H9 (cell line): Measurements from ENCODE around the gene CST5. TPM values are rescaled to one million over a fixed set of nuclear protein-coding genes. Genes with fewer than 3 reads are reported as not detected.

ENCODE experiments used
- DNase-seq: peaks from one replicate; pipeline ENCODE4 v3.0.0-alpha.2; 2017
- H2AFZ ChIP-seq: one replicate; pipeline ENCODE4 v1.6.1; 2013; ENCODE audit warnings: mild to moderate bottlenecking, low read length, control low read depth, moderate library complexity
- H2AK5ac ChIP-seq: 2 replicates; pipeline ENCODE4 v1.6.1; 2013; ENCODE audit warnings: low read length, control low read depth, mixed read lengths; ENCODE audit not compliant: insufficient read length
- H2BK120ac ChIP-seq: one replicate; pipeline ENCODE4 v1.6.1; 2013; ENCODE audit warnings: low read depth, mild to moderate bottlenecking, low read length, control low read depth, inconsistent platforms; ENCODE audit not compliant: poor library complexity, severe bottlenecking
- H2BK12ac ChIP-seq: 2 replicates; pipeline ENCODE4 v1.6.1; 2013; ENCODE audit warnings: low read length, control low read depth, mixed read lengths, low read depth; ENCODE audit not compliant: insufficient read length
- H2BK15ac ChIP-seq: 2 replicates; pipeline ENCODE4 v1.6.1; 2013; ENCODE audit warnings: low read depth, low read length, control low read depth
- H2BK20ac ChIP-seq: one replicate; pipeline ENCODE4 v1.6.1; 2013; ENCODE audit warnings: low read depth, mild to moderate bottlenecking, low read length, control low read depth, inconsistent platforms; ENCODE audit not compliant: poor library complexity, severe bottlenecking
- H2BK5ac ChIP-seq: 2 replicates; pipeline ENCODE4 v1.6.1; 2013; ENCODE audit warnings: low read length, control low read depth, mixed read lengths; ENCODE audit not compliant: insufficient read length
- H3K14ac ChIP-seq: 2 replicates; pipeline ENCODE4 v1.6.1; 2013; ENCODE audit warnings: low read length, control low read depth; ENCODE audit not compliant: insufficient read depth
- H3K18ac ChIP-seq: 2 replicates; pipeline ENCODE4 v1.6.1; 2013; ENCODE audit warnings: low read depth, mild to moderate bottlenecking, mixed read lengths, low read length, control low read depth; ENCODE audit not compliant: insufficient read length
- H3K23ac ChIP-seq: 2 replicates; pipeline ENCODE4 v1.6.1; 2013; ENCODE audit warnings: low read length, control low read depth, mixed read lengths, low read depth; ENCODE audit not compliant: insufficient read length
- H3K23me2 ChIP-seq: 2 replicates; pipeline ENCODE4 v1.6.1; 2013; ENCODE audit warnings: low read depth, mild to moderate bottlenecking, mixed read lengths, low read length, control low read depth; ENCODE audit not compliant: insufficient read length, poor library complexity, severe bottlenecking
- H3K27ac ChIP-seq: 2 replicates; pipeline ENCODE4 v1.5.1; 2013; ENCODE audit warnings: low read length, control low read depth, mixed read lengths, low read depth; ENCODE audit not compliant: insufficient read length
- H3K27me3 ChIP-seq: 2 replicates; pipeline ENCODE4 v1.6.1; 2013; ENCODE audit warnings: low read length, control low read depth, inconsistent platforms; ENCODE audit not compliant: insufficient read depth
- H3K4ac ChIP-seq: 2 replicates; pipeline ENCODE4 v1.6.1; 2013; ENCODE audit warnings: low read depth, mild to moderate bottlenecking, control low read depth, inconsistent platforms, low read length, moderate library complexity
- H3K4me1 ChIP-seq: 2 replicates; pipeline ENCODE4 v1.6.1; 2013; ENCODE audit warnings: low read length, control low read depth, inconsistent platforms; ENCODE audit not compliant: insufficient read depth
- H3K4me2 ChIP-seq: 2 replicates; pipeline ENCODE4 v1.6.1; 2013; ENCODE audit warnings: low read length, control low read depth, mixed read lengths; ENCODE audit not compliant: insufficient read length, insufficient read depth
- H3K56ac ChIP-seq: 2 replicates; pipeline ENCODE4 v1.6.1; 2013; ENCODE audit warnings: low read depth, mild to moderate bottlenecking, mixed read lengths, low read length, control low read depth; ENCODE audit not compliant: insufficient read length
- H3K79me1 ChIP-seq: 2 replicates; pipeline ENCODE4 v1.6.1; 2013; ENCODE audit warnings: low read depth, mild to moderate bottlenecking, moderate library complexity, low read length, control low read depth, inconsistent platforms; ENCODE audit not compliant: insufficient read depth, poor library complexity, severe bottlenecking
- H3K79me2 ChIP-seq: 2 replicates; pipeline ENCODE4 v1.6.1; 2013; ENCODE audit warnings: low read length, control low read depth, inconsistent platforms; ENCODE audit not compliant: insufficient read depth
- H3K9ac ChIP-seq: 2 replicates; pipeline ENCODE4 v1.6.1; 2013; ENCODE audit warnings: low read length, control low read depth, mixed read lengths; ENCODE audit not compliant: insufficient read length; ENCODE audit errors: extremely low read depth
- H3K9me3 ChIP-seq: one replicate; pipeline ENCODE4 v1.6.1; 2013; ENCODE audit warnings: low read depth, low read length, inconsistent platforms; ENCODE audit not compliant: control insufficient read depth
- H3T11ph ChIP-seq: one replicate; pipeline ENCODE4 v1.6.1; 2013; ENCODE audit warnings: mild to moderate bottlenecking, low read length, control low read depth, inconsistent platforms
- H4K20me1 ChIP-seq: one replicate; pipeline ENCODE4 v1.6.1; 2013; ENCODE audit not compliant: control insufficient read depth, insufficient read length, insufficient read depth
- H4K5ac ChIP-seq: 2 replicates; pipeline ENCODE4 v1.6.1; 2013; ENCODE audit warnings: low read depth, mild to moderate bottlenecking, mixed read lengths, low read length, control low read depth; ENCODE audit not compliant: insufficient read length
- H4K8ac ChIP-seq: replicated peaks from 2 replicates; pipeline ENCODE4 v1.6.1; 2013; ENCODE audit warnings: low read length, control low read depth, mixed read lengths, low read depth; ENCODE audit not compliant: insufficient read length
- H4K91ac ChIP-seq: 2 replicates; pipeline ENCODE4 v1.6.1; 2013; ENCODE audit warnings: low read depth, mild to moderate bottlenecking, moderate library complexity, mixed read lengths, low read length, control low read depth; ENCODE audit not compliant: insufficient read length
- H3K27ac Mint-ChIP-seq, 3 experiments: 2 replicates in 2 of 3; 3 replicates in 1 of 3; pipeline ENCODE4 v1.8.0; 2020 to 2021; ENCODE audit warnings: mixed read lengths in 3 of 3, mild to moderate bottlenecking in 1 of 3, moderate library complexity in 1 of 3
- H3K27me3 Mint-ChIP-seq: 2 replicates; pipeline ENCODE4 v1.8.0; 2021; ENCODE audit warnings: low read depth, mild to moderate bottlenecking, moderate library complexity, mixed read lengths
- H3K36me3 Mint-ChIP-seq, 3 experiments: 2 replicates in 2 of 3; 3 replicates in 1 of 3; pipeline ENCODE4 v1.8.0; 2020 to 2021; ENCODE audit warnings: low read depth in 3 of 3, mixed read lengths in 3 of 3; ENCODE audit not compliant: insufficient read depth in 1 of 3
- H3K4me1 Mint-ChIP-seq, 2 experiments: 2 replicates each; pipeline ENCODE4 v1.8.0; 2020; ENCODE audit warnings: mixed read lengths in 2 of 2
- H3K4me3 Mint-ChIP-seq, 2 experiments: 2 replicates in 1 of 2; 3 replicates in 1 of 2; pipeline ENCODE4 v1.8.0; 2020 to 2021; ENCODE audit warnings: mild to moderate bottlenecking in 2 of 2, mixed read lengths in 2 of 2, moderate library complexity in 1 of 2
- H3K9me3 Mint-ChIP-seq, 2 experiments: 2 replicates in 1 of 2; 3 replicates in 1 of 2; pipeline ENCODE4 v1.8.0; 2020; ENCODE audit warnings: mild to moderate bottlenecking in 2 of 2, mixed read lengths in 2 of 2, moderate library complexity in 1 of 2
- WGBS: extraction: QIAGEN DNeasy Blood & Tissue Kit; methylation state at CpG from one replicate; pipeline ENCODE4 v1.1.7; 2013; ENCODE audit warnings: missing lambda C conversion rate, low lambda C conversion rate, mixed read lengths; ENCODE audit not compliant: insufficient read length; ENCODE audit errors: extremely low coverage; 5-methylcytosine and 5-hydroxymethylcytosine counted together
- total RNA-seq: library from RNA; stranded (reverse); gene quantifications from 2 replicates; pipeline ENCODE4 v1.2.1, GENCODE V29; 2021
- TF ChIP-seq, protein P1 (sequence below): fragments of 200-600 bp; sonication (generic); conservative IDR thresholded peaks from 3 replicates; pipeline ENCODE4 v1.8.0; 2021; ENCODE audit warnings: antibody characterized with exemption, mild to moderate bottlenecking

CST5 gene
- total RNA-seq, 1 experiment from 2014 or later, result not detected

DNA sequence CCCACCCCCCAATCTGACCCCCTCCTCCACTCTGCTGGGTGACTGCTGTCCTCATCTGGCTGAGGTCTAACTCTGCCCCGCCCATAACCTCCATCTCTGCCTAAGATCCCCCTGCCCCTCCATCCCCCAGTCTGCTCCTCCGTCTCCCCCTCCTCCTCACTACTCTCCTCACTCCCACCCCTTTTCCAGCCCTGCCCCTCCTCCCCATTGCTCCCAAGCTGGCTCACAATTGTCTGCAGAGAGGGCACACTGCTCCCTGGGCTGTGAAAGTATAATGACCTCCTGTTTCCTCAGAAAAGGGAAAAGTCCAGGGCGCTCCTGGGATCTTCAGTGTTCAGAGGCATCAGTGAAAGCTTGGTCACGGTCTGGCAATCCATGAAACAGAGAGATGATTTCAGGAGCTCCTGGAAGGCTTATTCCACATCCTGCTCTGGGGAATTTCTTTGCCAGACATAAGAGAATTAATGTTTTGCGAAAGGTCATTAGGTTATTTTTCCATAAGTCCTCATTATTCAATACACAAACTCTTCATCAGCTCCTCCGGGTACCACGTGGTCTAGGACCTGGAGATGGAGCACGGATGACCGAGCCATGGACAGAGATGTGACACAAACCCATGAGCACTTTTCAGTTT is 21.5 kb downstream of the CST5 start:
- Mint-ChIP-seq H3K4me3 (peak overlapping the region in 1 of 2 experiments; percentile 5; a peak in 1 of 5 replicates), H3K4me1 (peaks cover 34% of the 10 kb centered on the region in 2 experiments), H3K27me3 (peaks cover 2% of the 10 kb centered on the region; the same call in 1 of the 2 replicates), H3K27ac (peak overlapping the region in 2 of 3 experiments; percentile 63 to 66; a peak in 2 of 7 replicates), H3K9me3 (peaks cover 2 to 3% of the 10 kb centered on the region in 2 experiments; a peak in 2 of 5 replicates), H3K36me3 (peaks cover 0 to 1% (median 0%) of the 10 kb centered on the region in 3 experiments; a peak in 1 of 7 replicates)
- Histone ChIP-seq H3K27me3 (no peaks in the 10 kb centered on the region), H3T11ph (no peak overlapping the region), H3K27ac (no peak overlapping the region), H3K23me2 (no peaks in the 10 kb centered on the region), H2AFZ (no peak overlapping the region), H3K9me3 (no peaks in the 10 kb centered on the region), H4K20me1 (no peaks in the 10 kb centered on the region), H4K91ac (no peak overlapping the region), H2BK12ac (no peak overlapping the region), H2BK5ac (no peak overlapping the region), H3K4me1 (no peaks in the 10 kb centered on the region), H2AK5ac (no peak overlapping the region), H3K79me1 (no peaks in the 10 kb centered on the region), H3K9ac (no peak overlapping the region), H3K4me2 (no peak overlapping the region), H3K56ac (no peak overlapping the region), H4K5ac (no peak overlapping the region), H3K4ac (no peak overlapping the region), H4K8ac (no peak overlapping the region), H3K18ac (no peak overlapping the region), H2BK15ac (no peak overlapping the region), H2BK120ac (no peak overlapping the region), H2BK20ac (no peak overlapping the region), H3K23ac (no peak overlapping the region), H3K14ac (no peak overlapping the region), H3K79me2 (no peaks in the 10 kb centered on the region)
- no CpG with 5 or more reads among the region's 9 CpGs for WGBS
- TF ChIP-seq, protein P1, sequence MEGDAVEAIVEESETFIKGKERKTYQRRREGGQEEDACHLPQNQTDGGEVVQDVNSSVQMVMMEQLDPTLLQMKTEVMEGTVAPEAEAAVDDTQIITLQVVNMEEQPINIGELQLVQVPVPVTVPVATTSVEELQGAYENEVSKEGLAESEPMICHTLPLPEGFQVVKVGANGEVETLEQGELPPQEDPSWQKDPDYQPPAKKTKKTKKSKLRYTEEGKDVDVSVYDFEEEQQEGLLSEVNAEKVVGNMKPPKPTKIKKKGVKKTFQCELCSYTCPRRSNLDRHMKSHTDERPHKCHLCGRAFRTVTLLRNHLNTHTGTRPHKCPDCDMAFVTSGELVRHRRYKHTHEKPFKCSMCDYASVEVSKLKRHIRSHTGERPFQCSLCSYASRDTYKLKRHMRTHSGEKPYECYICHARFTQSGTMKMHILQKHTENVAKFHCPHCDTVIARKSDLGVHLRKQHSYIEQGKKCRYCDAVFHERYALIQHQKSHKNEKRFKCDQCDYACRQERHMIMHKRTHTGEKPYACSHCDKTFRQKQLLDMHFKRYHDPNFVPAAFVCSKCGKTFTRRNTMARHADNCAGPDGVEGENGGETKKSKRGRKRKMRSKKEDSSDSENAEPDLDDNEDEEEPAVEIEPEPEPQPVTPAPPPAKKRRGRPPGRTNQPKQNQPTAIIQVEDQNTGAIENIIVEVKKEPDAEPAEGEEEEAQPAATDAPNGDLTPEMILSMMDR, result no peak
- DNase-seq, result peak; percentile 66
